ENCODE results near the gene RIOK3. TPM values are rescaled to one million over a fixed set of nuclear protein-coding genes. Genes with fewer than 3 reads are reported as not detected.

The RIOK3 gene
- total RNA-seq, 1 experiment from 2014 or later = 35.8 TPM

- H3K36me3 ChIP-seq (ENCODE audit: insufficient read depth, low read length, poor library complexity, severe bottlenecking) = peaks cover 17% of the 10 kb centered on the region
- no peaks in the 10 kb centered on the region for H3K27me3 ChIP-seq (replicated peaks; ENCODE audit: insufficient read depth, low read depth, low read length, poor library complexity)
- no TSS peak for BruUV-seq (replicated peaks)
- no peak overlapping the region for H3K27ac ChIP-seq (ENCODE audit: low read depth, low read length, poor library complexity, severe bottlenecking)
- no peak overlapping the region for H3K4me3 ChIP-seq (ENCODE audit: low read depth, low read length, poor library complexity, severe bottlenecking)
- CTCF ChIA-PET = no interaction called here
- no peak for DNase-seq (ENCODE audit: low spot score)
- POLR2A ChIA-PET (ENCODE audit: low non-redundant PET) = no interaction called here
- TF ChIP-seq CTCF (conservative IDR thresholded peaks at IDR 0.05; ENCODE audit: low read depth, low read length) = no peak
- TF ChIP-seq EZH2 (IDR thresholded peaks at IDR 0.05; ENCODE audit: borderline replicate concordance, low read depth, low read length, poor library complexity, severe bottlenecking) = no peak
- no peaks in the 10 kb centered on the region for H3K9me3 ChIP-seq (ENCODE audit: low read depth, low read length, poor library complexity, severe bottlenecking)
- H3K4me1 ChIP-seq (ENCODE audit: insufficient read depth, low read length, poor library complexity, severe bottlenecking) = no peaks in the 10 kb centered on the region
- intact Hi-C loops (cut with micrococcal nuclease; ENCODE audit: unreplicated experiment) = no loop called here
Measured at GRCh38 chr18:23459530-23459921, 6.4 kb downstream of the RIOK3 start.

GRCh38 chr18:23460285-23461273 is 7.5 kb downstream of the RIOK3 start:
- no peaks in the 10 kb centered on the region for H3K9me3 ChIP-seq (ENCODE audit: low read depth, low read length, poor library complexity, severe bottlenecking)
- ChIA-PET CTCF (no interaction called here), POLR2A (ENCODE audit: low non-redundant PET) (no interaction called here)
- DNase-seq (ENCODE audit: low spot score) = no peak
- no peaks in the 10 kb centered on the region for H3K27me3 ChIP-seq (replicated peaks; ENCODE audit: insufficient read depth, low read depth, low read length, poor library complexity)
- H3K4me3 ChIP-seq (ENCODE audit: low read depth, low read length, poor library complexity, severe bottlenecking) = no peak overlapping the region
- no peak overlapping the region for H3K27ac ChIP-seq (ENCODE audit: low read depth, low read length, poor library complexity, severe bottlenecking)
- no peaks in the 10 kb centered on the region for H3K4me1 ChIP-seq (ENCODE audit: insufficient read depth, low read length, poor library complexity, severe bottlenecking)
- no TSS peak for BruUV-seq (replicated peaks)
- peaks cover 25% of the 10 kb centered on the region for H3K36me3 ChIP-seq (ENCODE audit: insufficient read depth, low read length, poor library complexity, severe bottlenecking)
- intact Hi-C loops (cut with micrococcal nuclease; ENCODE audit: unreplicated experiment) = no loop called here
- TF ChIP-seq CTCF (conservative IDR thresholded peaks at IDR 0.05; ENCODE audit: low read depth, low read length) = no peak
- no peak for TF ChIP-seq EZH2 (IDR thresholded peaks at IDR 0.05; ENCODE audit: borderline replicate concordance, low read depth, low read length, poor library complexity, severe bottlenecking)

DNA sequence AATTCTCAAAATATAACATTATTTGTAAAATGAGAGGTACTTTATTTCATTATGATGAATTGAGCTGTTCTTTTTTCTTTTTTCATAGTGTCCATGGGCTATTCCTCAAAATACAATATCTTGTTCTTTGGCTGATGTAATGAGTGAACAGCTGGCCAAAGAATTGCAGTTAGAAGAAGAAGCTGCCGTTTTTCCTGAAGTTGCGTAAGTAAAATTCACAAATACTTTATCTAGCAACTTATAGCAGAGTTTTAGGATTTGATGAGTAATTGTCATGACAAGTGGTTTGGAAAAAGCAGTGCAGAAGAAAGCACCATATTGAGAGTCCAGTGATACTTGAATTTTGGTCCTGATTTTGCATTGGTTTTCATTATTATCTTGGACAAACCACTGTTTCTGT is 9.8 kb downstream of the RIOK3 start:
- Histone ChIP-seq H3K27me3 (replicated peaks; ENCODE audit: insufficient read depth, low read depth, low read length, poor library complexity) (no peaks in the 10 kb centered on the region), H3K4me3 (ENCODE audit: low read depth, low read length, poor library complexity, severe bottlenecking) (no peak overlapping the region), H3K4me1 (ENCODE audit: insufficient read depth, low read length, poor library complexity, severe bottlenecking) (no peaks in the 10 kb centered on the region), H3K9me3 (ENCODE audit: low read depth, low read length, poor library complexity, severe bottlenecking) (no peaks in the 10 kb centered on the region), H3K27ac (ENCODE audit: low read depth, low read length, poor library complexity, severe bottlenecking) (no peak overlapping the region), H3K36me3 (ENCODE audit: insufficient read depth, low read length, poor library complexity, severe bottlenecking) (peaks cover 35% of the 10 kb centered on the region)
- no peak for DNase-seq (ENCODE audit: low spot score)
- ChIA-PET CTCF (interaction anchor here (0.5 kb wide), 1 partner anchor 13 kb away, joined by 3 read pairs; no protein-coding TSS in a partner anchor), POLR2A (ENCODE audit: low non-redundant PET) (no interaction called here)
- no peak for TF ChIP-seq CTCF (conservative IDR thresholded peaks at IDR 0.05; ENCODE audit: low read depth, low read length)
- no peak for TF ChIP-seq EZH2 (IDR thresholded peaks at IDR 0.05; ENCODE audit: borderline replicate concordance, low read depth, low read length, poor library complexity, severe bottlenecking)
- no TSS peak for BruUV-seq (replicated peaks)
- intact Hi-C loops (cut with micrococcal nuclease; ENCODE audit: unreplicated experiment) = no loop called here

All from A673 (cell line).